SH-SY5Y (cell line): ENCODE data around the gene CAMTA1.

ENCODE experiments used
- GATA2 ChIP-seq: IDR thresholded peaks from 2 replicates; pipeline ENCODE4 v1.6.1; 2011; ENCODE audit warnings: mild to moderate bottlenecking, low read depth, low read length
- GATA3 ChIP-seq: IDR thresholded peaks from 2 replicates; pipeline ENCODE4 v1.6.1; 2011; ENCODE audit warnings: low read depth, mild to moderate bottlenecking, low read length, moderate library complexity

DNA sequence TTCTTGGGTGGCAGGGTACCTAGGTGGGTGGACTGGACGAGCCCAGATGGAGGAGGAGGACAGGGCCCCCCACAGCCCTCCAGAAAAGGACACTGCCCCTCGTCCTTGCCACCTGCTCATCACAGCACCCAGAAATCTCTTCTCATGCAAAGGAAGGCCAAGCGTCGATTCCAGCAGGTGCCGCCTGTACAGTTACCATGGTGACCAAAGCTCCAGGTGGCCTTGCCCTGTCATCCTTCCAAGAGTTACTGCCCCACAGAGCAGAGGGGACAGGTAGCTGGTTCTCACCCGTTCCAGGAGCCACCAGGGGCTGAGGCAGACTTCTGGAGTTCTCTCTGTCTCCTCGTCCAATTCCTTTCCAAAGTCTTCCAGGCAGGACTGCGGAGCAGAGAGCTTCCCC, 865.9 kb downstream of the CAMTA1 start:
- TF ChIP-seq GATA2 (no peak), GATA3 (no peak)
